CD4-positive, alpha-beta T cell (primary cell): Measurements from ENCODE around the gene ZHX3. TPM values are rescaled to one million over a fixed set of nuclear protein-coding genes. Genes with fewer than 3 reads are reported as not detected.

Experiments
- ATAC-seq: fragments of 200-7000 bp; cut with Tn5 transposase; one replicate; pipeline ENCODE4 v1.10.0; 2022; ENCODE audit warnings: mild to moderate bottlenecking; ENCODE audit not compliant: poor library complexity
- CTCF ChIA-PET: fragments of 350-600 bp; sonication (Branson Sonifier 250); formaldehyde crosslinking; loops from one replicate; lab custom pipeline; 2021; ENCODE audit warnings: antibody characterized with exemption, inconsistent platforms; lab: Charles Lee
- POLR2A ChIA-PET: fragments of 350-600 bp; sonication (Branson Sonifier 250); formaldehyde crosslinking; loops from one replicate; lab custom pipeline; 2021; ENCODE audit warnings: antibody characterized with exemption, inconsistent platforms; lab: Charles Lee
- DNase-seq, 14 experiments: peaks; one replicate each; pipeline ENCODE4 v3.0.0-alpha.2; 2013 to 2020; ENCODE audit warnings: mixed read lengths in 2 of 14
- H3K27ac ChIP-seq, 2 donors: one replicate each; pipeline versions ENCODE4 v1.5.1 to v1.7.0; 2013; ENCODE audit warnings: low read length in 2 of 2, low read depth in 1 of 2, mild to moderate bottlenecking in 1 of 2
- H3K27me3 ChIP-seq, 2 experiments: 1 replicate in 1 of 2; 2 replicates in 1 of 2; pipeline versions ENCODE4 v1.6.1 to v1.7.0; 2013; ENCODE audit warnings: low read length in 2 of 2, control low read depth in 1 of 2, mild to moderate bottlenecking in 1 of 2, moderate library complexity in 1 of 2; ENCODE audit not compliant: insufficient read depth in 2 of 2, control insufficient read depth in 1 of 2
- H3K36me3 ChIP-seq: one replicate; pipeline ENCODE4 v1.6.1; 2013; ENCODE audit warnings: low read length, control low read depth; ENCODE audit not compliant: insufficient read depth
- H3K4me1 ChIP-seq: one replicate; pipeline ENCODE4 v1.6.1; 2013; ENCODE audit warnings: low read length, control low read depth; ENCODE audit not compliant: insufficient read depth
- H3K4me3 ChIP-seq: one replicate; pipeline ENCODE4 v1.5.1; 2013; ENCODE audit warnings: mild to moderate bottlenecking, low read length, moderate library complexity
- H3K9me3 ChIP-seq, 2 experiments: 1 replicate in 1 of 2; 2 replicates in 1 of 2; pipeline versions ENCODE4 v1.6.1 to v1.7.0; 2013; ENCODE audit warnings: low read length in 2 of 2, mild to moderate bottlenecking in 2 of 2, control low read depth in 1 of 2, moderate library complexity in 1 of 2; ENCODE audit not compliant: control insufficient read depth in 1 of 2, insufficient read depth in 1 of 2
- H3K27ac Mint-ChIP-seq: one replicate; pipeline ENCODE4 v1.8.0; 2020; ENCODE audit warnings: mixed read lengths
- H3K27me3 Mint-ChIP-seq: one replicate; pipeline ENCODE4 v1.8.0; 2021; ENCODE audit warnings: mixed read lengths
- H3K36me3 Mint-ChIP-seq: one replicate; pipeline ENCODE4 v1.8.0; 2021; ENCODE audit warnings: low read depth, mixed read lengths
- H3K4me1 Mint-ChIP-seq: one replicate; pipeline ENCODE4 v1.8.0; 2021; ENCODE audit warnings: low read depth, mixed read lengths
- H3K4me3 Mint-ChIP-seq: one replicate; pipeline ENCODE4 v1.8.0; 2020; ENCODE audit warnings: mild to moderate bottlenecking, mixed read lengths
- H3K9me3 Mint-ChIP-seq: one replicate; pipeline ENCODE4 v1.8.0; 2020; ENCODE audit warnings: mixed read lengths
- CTCF ChIP-seq: fragments of 200-600 bp; IDR thresholded peaks from one replicate; pipeline ENCODE4 v1.8.0; 2022; ENCODE audit warnings: antibody characterized with exemption, mild to moderate bottlenecking
- intact Hi-C, 2 experiments: fragments of 100-400 bp; cut with DNase I in 1 of 2; cut with micrococcal nuclease in 1 of 2; formaldehyde crosslinking; loops; one replicate each; pipeline versions ENCODE4 v1.15.1 to v1.9.0; 2023 to 2025; cut with DNase I, micrococcal nuclease
- total RNA-seq, 174 experiments: library from RNA in 2 of 174; stranded (reverse) in 2 of 174; gene quantifications; one replicate each; pipeline ENCODE4 v1.2.3 and lab custom pipeline; 2021 to 2026

The ZHX3 gene
- total RNA-seq, 2 experiments from 2014 or later: 6.6 to 7.6 TPM

- H3K27me3 Mint-ChIP-seq: peaks cover 31% of the 10 kb centered on the region
- no peaks in the 10 kb centered on the region for H3K9me3 Mint-ChIP-seq
- H3K27me3 ChIP-seq: peaks cover 15 to 33% of the 10 kb centered on the region in 2 experiments
- CTCF ChIA-PET: no interaction called here
- POLR2A ChIA-PET: no interaction called here
- no peak for TF ChIP-seq CTCF
- no peak overlapping the region for H3K27ac ChIP-seq
- H3K36me3 Mint-ChIP-seq: no peaks in the 10 kb centered on the region
- no peak for ATAC-seq
- no peaks in the 10 kb centered on the region for H3K36me3 ChIP-seq
- intact Hi-C loops: no loop called here
- H3K4me1 Mint-ChIP-seq: peaks cover 8% of the 10 kb centered on the region
- H3K27ac Mint-ChIP-seq: no peak overlapping the region
- no peak for DNase-seq
- H3K4me1 ChIP-seq: no peaks in the 10 kb centered on the region
- H3K4me3 ChIP-seq: no peak overlapping the region
- no peaks in the 10 kb centered on the region for H3K9me3 ChIP-seq
- no peak overlapping the region for H3K4me3 Mint-ChIP-seq
Measured at GRCh38 chr20:41364236-41364855, 46.8 kb upstream of the ZHX3 start.

GRCh38 chr20:41363601-41364000, 46.1 kb upstream of the ZHX3 start:
- ChIA-PET CTCF (no interaction called here), POLR2A (no interaction called here)
- H3K36me3 ChIP-seq: no peaks in the 10 kb centered on the region
- Mint-ChIP-seq H3K27ac (no peak overlapping the region), H3K4me3 (no peak overlapping the region), H3K9me3 (no peaks in the 10 kb centered on the region), H3K27me3 (peaks cover 26% of the 10 kb centered on the region), H3K36me3 (no peaks in the 10 kb centered on the region), H3K4me1 (peaks cover 8% of the 10 kb centered on the region)
- no peak overlapping the region for H3K27ac ChIP-seq
- H3K4me3 ChIP-seq: no peak overlapping the region
- intact Hi-C loops: no loop called here
- H3K4me1 ChIP-seq: no peaks in the 10 kb centered on the region
- DNase-seq (no peak), ATAC-seq (no peak)
- TF ChIP-seq CTCF: no peak
- peaks cover 15 to 28% of the 10 kb centered on the region in 2 experiments for H3K27me3 ChIP-seq
- no peaks in the 10 kb centered on the region for H3K9me3 ChIP-seq

- Histone ChIP-seq H3K4me1 (no peaks in the 10 kb centered on the region), H3K27ac (no peak overlapping the region), H3K4me3 (no peak overlapping the region), H3K36me3 (no peaks in the 10 kb centered on the region), H3K9me3 (no peaks in the 10 kb centered on the region), H3K27me3 (peaks cover 15 to 23% of the 10 kb centered on the region in 2 experiments)
- ChIA-PET CTCF (no interaction called here), POLR2A (no interaction called here)
- Mint-ChIP-seq H3K36me3 (no peaks in the 10 kb centered on the region), H3K4me3 (no peak overlapping the region), H3K27ac (no peak overlapping the region), H3K27me3 (peaks cover 21% of the 10 kb centered on the region), H3K9me3 (no peaks in the 10 kb centered on the region), H3K4me1 (peaks cover 8% of the 10 kb centered on the region)
- no peak for TF ChIP-seq CTCF
- DNase-seq (no peak), ATAC-seq (no peak)
- intact Hi-C loops: no loop called here
Measured at GRCh38 chr20:41362748-41363140, 45.2 kb upstream of the ZHX3 start.
